ENCODE results near the gene CCDC91.

The CCDC91 gene

DNA sequence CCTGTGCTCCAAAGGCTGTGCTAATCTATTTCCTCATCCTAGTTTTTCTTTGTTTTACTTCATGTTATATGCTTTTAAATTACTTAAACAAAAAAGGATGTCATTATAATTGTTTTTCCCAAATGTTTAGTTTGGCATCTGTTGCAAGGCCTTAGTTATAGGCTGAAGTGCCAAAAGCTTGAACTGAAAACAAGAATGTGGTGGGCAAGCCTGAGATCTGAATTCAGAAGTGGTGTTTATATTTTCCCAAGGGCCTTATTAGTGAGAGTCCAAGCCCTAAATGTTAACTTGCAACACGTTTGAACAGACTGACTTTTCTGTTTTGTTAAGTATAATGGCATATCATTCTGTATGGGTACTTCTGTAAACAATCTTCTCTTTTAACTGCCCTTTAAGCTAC, 326.8 kb downstream of the CCDC91 start:
- no peak overlapping the region for H3K14ac ChIP-seq (ENCODE audit: low read length)
- H3K18ac ChIP-seq (ENCODE audit: low read length), result no peak overlapping the region
- H4K12ac ChIP-seq (ENCODE audit: low read depth, low read length), result no peak overlapping the region
- DNase-seq, result no peak
- H3K9ac ChIP-seq (ENCODE audit: low read length), result no peak overlapping the region
- no CpG with 5 or more reads among the region's 1 CpG for WGBS (ENCODE audit: extremely low coverage, insufficient coverage, insufficient read length)
- H3K4me1 ChIP-seq (ENCODE audit: control insufficient read depth in 1 of 2, insufficient read depth in 2 of 2, low read length in 2 of 2), result no peaks in the 10 kb centered on the region
- no peaks in the 10 kb centered on the region for H3K36me3 ChIP-seq (ENCODE audit: control insufficient read depth in 1 of 2, insufficient read depth in 2 of 2, low read length in 2 of 2)
- H3K9me3 ChIP-seq (ENCODE audit: insufficient read depth, low read depth, low read length), result no peaks in the 10 kb centered on the region
- no peak overlapping the region for H2BK12ac ChIP-seq (ENCODE audit: low read length)
- no peak overlapping the region for H3K4me2 ChIP-seq (ENCODE audit: low read length)
- no peak overlapping the region for H3K4me3 ChIP-seq (ENCODE audit: low read depth, low read length)
- no peak overlapping the region for H2BK5ac ChIP-seq (ENCODE audit: low read depth, low read length, poor library complexity)
- no peaks in the 10 kb centered on the region for H3K79me1 ChIP-seq (ENCODE audit: low read length)
- no peak overlapping the region for H2AFZ ChIP-seq (ENCODE audit: insufficient read depth, low read length, poor library complexity)
- no peak overlapping the region for H3K4ac ChIP-seq (ENCODE audit: low read depth, low read length)
- no peak overlapping the region for H3K27ac ChIP-seq (ENCODE audit: low read depth, low read length)
- no peak overlapping the region for H4K91ac ChIP-seq (ENCODE audit: low read depth, low read length)
- no peak overlapping the region for H2BK120ac ChIP-seq (ENCODE audit: insufficient read depth, low read length, poor library complexity)
- no peak overlapping the region for H3K23ac ChIP-seq (ENCODE audit: low read length)
- no peak overlapping the region for H2AK5ac ChIP-seq (ENCODE audit: low read length)
- no peak overlapping the region for H4K8ac ChIP-seq (ENCODE audit: low read depth, low read length)
- no peaks in the 10 kb centered on the region for H3K27me3 ChIP-seq (ENCODE audit: insufficient read depth, low read length)
- H3K79me2 ChIP-seq (ENCODE audit: control insufficient read depth, insufficient read depth, low read length, poor library complexity), result no peaks in the 10 kb centered on the region

DNA sequence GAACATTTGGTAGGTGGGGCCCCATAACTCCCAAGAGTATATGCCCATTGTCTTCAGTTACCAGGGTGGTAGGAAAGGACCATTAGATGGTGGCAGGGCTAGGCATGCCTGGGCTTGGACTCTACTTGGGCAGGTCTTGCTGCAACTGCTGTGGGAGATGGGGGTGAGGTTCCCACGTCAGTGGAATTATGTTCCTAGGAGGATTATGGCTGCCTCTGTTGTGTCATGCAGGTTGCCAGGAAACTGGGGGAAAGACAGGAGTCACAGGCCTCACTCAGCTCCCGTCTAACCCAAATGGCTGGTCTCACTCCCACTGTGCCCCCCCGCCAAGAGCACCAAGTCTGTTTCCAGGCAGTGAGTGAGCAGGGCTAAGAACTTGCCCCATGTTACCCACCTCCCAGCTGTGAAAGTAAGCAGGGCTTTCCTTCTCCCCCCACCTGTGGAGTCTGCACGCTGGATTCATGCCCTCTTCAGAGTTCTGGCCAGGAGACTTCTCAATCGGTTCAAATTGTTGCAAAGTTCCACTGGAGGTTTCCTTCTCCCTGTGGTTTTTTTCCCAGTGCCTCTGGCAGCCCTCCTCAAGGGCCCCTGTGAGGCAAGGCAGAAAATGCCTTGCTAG, 337.5 kb downstream of the CCDC91 start:
- Histone ChIP-seq H3K4me3 (ENCODE audit: low read depth, low read length) (no peak overlapping the region), H2AK5ac (ENCODE audit: low read length) (no peak overlapping the region), H3K27ac (ENCODE audit: low read depth, low read length) (no peak overlapping the region), H3K79me2 (ENCODE audit: control insufficient read depth, insufficient read depth, low read length, poor library complexity) (no peaks in the 10 kb centered on the region), H3K14ac (ENCODE audit: low read length) (no peak overlapping the region), H4K12ac (ENCODE audit: low read depth, low read length) (no peak overlapping the region), H2AFZ (ENCODE audit: insufficient read depth, low read length, poor library complexity) (no peak overlapping the region), H4K8ac (ENCODE audit: low read depth, low read length) (no peak overlapping the region), H3K9me3 (ENCODE audit: insufficient read depth, low read depth, low read length) (peaks cover 6% of the 10 kb centered on the region), H3K36me3 (ENCODE audit: control insufficient read depth in 1 of 2, insufficient read depth in 2 of 2, low read length in 2 of 2) (no peaks in the 10 kb centered on the region), H3K18ac (ENCODE audit: low read length) (no peak overlapping the region), H2BK120ac (ENCODE audit: insufficient read depth, low read length, poor library complexity) (no peak overlapping the region), H3K9ac (ENCODE audit: low read length) (no peak overlapping the region), H3K79me1 (ENCODE audit: low read length) (no peaks in the 10 kb centered on the region), H3K4ac (ENCODE audit: low read depth, low read length) (no peak overlapping the region), H3K23ac (ENCODE audit: low read length) (no peak overlapping the region), H3K4me1 (ENCODE audit: control insufficient read depth in 1 of 2, insufficient read depth in 2 of 2, low read length in 2 of 2) (no peaks in the 10 kb centered on the region), H4K91ac (ENCODE audit: low read depth, low read length) (no peak overlapping the region), H3K4me2 (ENCODE audit: low read length) (no peak overlapping the region), H3K27me3 (ENCODE audit: insufficient read depth, low read length) (no peaks in the 10 kb centered on the region), H2BK5ac (ENCODE audit: low read depth, low read length, poor library complexity) (no peak overlapping the region), H2BK12ac (ENCODE audit: low read length) (no peak overlapping the region)
- WGBS (ENCODE audit: extremely low coverage, insufficient coverage, insufficient read length), result no CpG with 5 or more reads among the region's 5 CpGs
- DNase-seq, result no peak

- no peak overlapping the region for H3K27ac ChIP-seq (ENCODE audit: low read depth, low read length)
- H3K36me3 ChIP-seq (ENCODE audit: control insufficient read depth in 1 of 2, insufficient read depth in 2 of 2, low read length in 2 of 2), result no peaks in the 10 kb centered on the region
- H2AFZ ChIP-seq (ENCODE audit: insufficient read depth, low read length, poor library complexity), result no peak overlapping the region
- peak; percentile 2 to 49 for DNase-seq
- H3K14ac ChIP-seq (ENCODE audit: low read length), result no peak overlapping the region
- no peak overlapping the region for H2BK12ac ChIP-seq (ENCODE audit: low read length)
- no peak overlapping the region for H3K4ac ChIP-seq (ENCODE audit: low read depth, low read length)
- no peaks in the 10 kb centered on the region for H3K27me3 ChIP-seq (ENCODE audit: insufficient read depth, low read length)
- H3K4me2 ChIP-seq (ENCODE audit: low read length), result no peak overlapping the region
- H2AK5ac ChIP-seq (ENCODE audit: low read length), result no peak overlapping the region
- no peaks in the 10 kb centered on the region for H3K79me1 ChIP-seq (ENCODE audit: low read length)
- no CpG with 5 or more reads among the region's 2 CpGs for WGBS (ENCODE audit: extremely low coverage, insufficient coverage, insufficient read length)
- H4K12ac ChIP-seq (ENCODE audit: low read depth, low read length), result no peak overlapping the region
- no peaks in the 10 kb centered on the region for H3K9me3 ChIP-seq (ENCODE audit: insufficient read depth, low read depth, low read length)
- H4K91ac ChIP-seq (ENCODE audit: low read depth, low read length), result no peak overlapping the region
- H3K79me2 ChIP-seq (ENCODE audit: control insufficient read depth, insufficient read depth, low read length, poor library complexity), result no peaks in the 10 kb centered on the region
- no peak overlapping the region for H3K18ac ChIP-seq (ENCODE audit: low read length)
- no peak overlapping the region for H2BK5ac ChIP-seq (ENCODE audit: low read depth, low read length, poor library complexity)
- H3K9ac ChIP-seq (ENCODE audit: low read length), result no peak overlapping the region
- H3K4me1 ChIP-seq (ENCODE audit: control insufficient read depth in 1 of 2, insufficient read depth in 2 of 2, low read length in 2 of 2), result no peaks in the 10 kb centered on the region
- no peak overlapping the region for H2BK120ac ChIP-seq (ENCODE audit: insufficient read depth, low read length, poor library complexity)
- H4K8ac ChIP-seq (ENCODE audit: low read depth, low read length), result no peak overlapping the region
- H3K23ac ChIP-seq (ENCODE audit: low read length), result no peak overlapping the region
- no peak overlapping the region for H3K4me3 ChIP-seq (ENCODE audit: low read depth, low read length)
Observed at GRCh38 chr12:28535216-28535615, 345.0 kb downstream of the CCDC91 start.

DNA sequence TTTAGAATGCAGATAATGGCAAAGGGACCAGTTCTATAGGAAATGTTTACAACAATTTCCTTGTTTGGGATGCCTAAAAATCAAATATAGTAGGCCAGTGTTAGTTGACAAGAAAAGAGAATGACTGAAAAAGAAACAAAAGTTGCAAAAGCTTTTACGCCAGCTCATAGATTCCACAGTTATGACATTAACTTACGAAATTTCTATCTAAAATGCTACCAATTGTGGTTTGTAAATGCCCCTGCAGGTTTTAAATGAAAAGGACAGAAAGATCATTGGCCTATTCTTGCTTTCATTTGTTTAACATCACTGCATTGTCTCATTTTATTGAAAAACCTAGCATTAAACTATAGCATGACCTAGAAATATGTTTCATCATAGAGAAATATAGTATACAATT, 345.8 kb downstream of the CCDC91 start:
- H2BK5ac ChIP-seq (ENCODE audit: low read depth, low read length, poor library complexity), result no peak overlapping the region
- H4K12ac ChIP-seq (ENCODE audit: low read depth, low read length), result no peak overlapping the region
- no CpG with 5 or more reads among the region's 2 CpGs for WGBS (ENCODE audit: extremely low coverage, insufficient coverage, insufficient read length)
- no peak overlapping the region for H3K4me2 ChIP-seq (ENCODE audit: low read length)
- H3K4me1 ChIP-seq (ENCODE audit: control insufficient read depth in 1 of 2, insufficient read depth in 2 of 2, low read length in 2 of 2), result no peaks in the 10 kb centered on the region
- no peak overlapping the region for H2AFZ ChIP-seq (ENCODE audit: insufficient read depth, low read length, poor library complexity)
- H3K4ac ChIP-seq (ENCODE audit: low read depth, low read length), result no peak overlapping the region
- H3K36me3 ChIP-seq (ENCODE audit: control insufficient read depth in 1 of 2, insufficient read depth in 2 of 2, low read length in 2 of 2), result no peaks in the 10 kb centered on the region
- no peak overlapping the region for H3K18ac ChIP-seq (ENCODE audit: low read length)
- H2AK5ac ChIP-seq (ENCODE audit: low read length), result no peak overlapping the region
- H3K14ac ChIP-seq (ENCODE audit: low read length), result no peak overlapping the region
- H4K91ac ChIP-seq (ENCODE audit: low read depth, low read length), result no peak overlapping the region
- no peaks in the 10 kb centered on the region for H3K79me1 ChIP-seq (ENCODE audit: low read length)
- no peak overlapping the region for H3K4me3 ChIP-seq (ENCODE audit: low read depth, low read length)
- no peak overlapping the region for H3K27ac ChIP-seq (ENCODE audit: low read depth, low read length)
- no peak overlapping the region for H3K9ac ChIP-seq (ENCODE audit: low read length)
- no peaks in the 10 kb centered on the region for H3K9me3 ChIP-seq (ENCODE audit: insufficient read depth, low read depth, low read length)
- no peaks in the 10 kb centered on the region for H3K27me3 ChIP-seq (ENCODE audit: insufficient read depth, low read length)
- no peaks in the 10 kb centered on the region for H3K79me2 ChIP-seq (ENCODE audit: control insufficient read depth, insufficient read depth, low read length, poor library complexity)
- peak in 1 of 2 donors; percentile 84 for DNase-seq
- H2BK120ac ChIP-seq (ENCODE audit: insufficient read depth, low read length, poor library complexity), result no peak overlapping the region
- no peak overlapping the region for H2BK12ac ChIP-seq (ENCODE audit: low read length)
- H4K8ac ChIP-seq (ENCODE audit: low read depth, low read length), result no peak overlapping the region
- H3K23ac ChIP-seq (ENCODE audit: low read length), result no peak overlapping the region

All from trophoblast cell (in vitro differentiated cells and primary cell).